Colonic mucosa (tissue), 4 donors: Measurements from ENCODE around the gene NECAB3. TPM values are rescaled to one million over a fixed set of nuclear protein-coding genes. Genes with fewer than 3 reads are reported as not detected.

ENCODE experiments used
- DNase-seq: peaks from one replicate; pipeline ENCODE4 v3.0.0-alpha.2; 2020
- H3K27ac ChIP-seq: fragments of 200-600 bp; one replicate; pipeline ENCODE4 v1.8.0; 2021
- H3K27me3 ChIP-seq: fragments of 200-600 bp; one replicate; pipeline ENCODE4 v1.8.0; 2021
- H3K36me3 ChIP-seq: fragments of 200-600 bp; one replicate; pipeline ENCODE4 v1.8.0; 2021
- H3K4me1 ChIP-seq: fragments of 200-600 bp; one replicate; pipeline ENCODE4 v1.8.0; 2021; ENCODE audit warnings: mild to moderate bottlenecking
- H3K4me3 ChIP-seq: fragments of 200-600 bp; one replicate; pipeline ENCODE4 v1.8.0; 2021
- H3K9ac ChIP-seq, 2 donors: one replicate each; pipeline ENCODE4 v1.7.0; 2013; ENCODE audit warnings: control low read depth in 2 of 2, low read depth in 2 of 2, low read length in 2 of 2
- H3K9me3 ChIP-seq: fragments of 200-600 bp; one replicate; pipeline ENCODE4 v1.8.0; 2021
- intact Hi-C: fragments of 100-400 bp; cut with DNase I; formaldehyde crosslinking; loops from one replicate; pipeline ENCODE4 v1.14.1; 2022
- total RNA-seq, 2 donors: library from RNA; stranded (reverse); fragmentation: NEBNext Ultra II Directional in 1 of 2; extraction: Animal tissue kit (Norgen Biotek cat#: 25700) in 1 of 2; gene quantifications; one replicate each; pipeline ENCODE4 v1.2.1, GENCODE V29; 2021
- TF ChIP-seq, protein P1 (sequence below): fragments of 200-600 bp; IDR thresholded peaks from one replicate; pipeline ENCODE4 v1.8.0; 2022; ENCODE audit warnings: antibody characterized with exemption, mild to moderate bottlenecking
- donor health status: healthy.
- donor health status: DM: no; HTN: no; CAD: no.
- donor health status: DM: no; HTN: no; CAD: no.

NECAB3 gene
- total RNA-seq, 2 donors from 2014 or later, result 30.3 to 61.3 TPM

DNA sequence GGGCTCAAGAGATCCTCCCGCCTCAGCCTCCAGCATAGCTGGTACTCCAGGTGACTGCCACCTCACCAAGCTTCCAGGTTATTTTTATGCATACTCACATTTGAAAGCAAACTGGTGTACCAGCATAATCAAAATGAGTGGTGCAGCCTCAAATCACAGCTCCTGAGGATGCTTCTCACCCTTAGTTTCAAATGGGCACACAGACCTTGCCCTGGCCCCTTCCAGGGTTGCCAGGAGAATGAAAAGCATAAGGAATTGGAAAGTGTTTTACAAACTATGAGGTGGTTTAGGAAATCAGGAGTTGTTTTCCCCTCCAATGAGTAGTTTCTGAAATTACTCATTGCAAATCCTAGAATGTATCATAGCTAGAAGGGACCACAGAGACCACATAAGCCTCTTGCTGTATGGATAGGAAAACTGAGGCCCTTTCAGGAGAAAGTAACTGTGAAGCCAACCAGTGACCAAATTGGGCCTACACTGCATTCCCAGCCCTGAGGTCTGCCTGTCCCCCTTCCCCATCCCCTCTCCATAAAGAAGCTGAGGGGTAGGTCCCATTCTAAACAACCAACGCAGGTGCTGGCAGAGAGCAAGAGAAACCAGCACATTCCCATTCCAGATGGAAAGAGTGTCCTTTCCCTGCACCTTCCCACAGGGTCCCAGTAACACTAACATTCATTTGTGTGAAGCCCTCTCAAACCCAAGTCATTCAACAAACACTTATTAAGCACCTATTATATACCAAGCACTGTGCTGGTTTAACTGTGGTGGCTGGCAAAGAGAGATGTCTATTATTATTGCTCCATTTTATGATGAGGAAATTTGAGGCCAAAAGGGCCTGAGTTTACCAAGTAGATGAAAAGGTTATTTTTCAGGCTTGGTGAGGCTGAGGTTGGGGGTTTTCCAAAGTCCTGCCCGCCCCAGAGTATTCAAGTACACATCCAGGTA, 14.0 kb upstream of the NECAB3 start:
- Histone ChIP-seq H3K9me3 (no peaks in the 10 kb centered on the region), H3K4me1 (peaks cover 13% of the 10 kb centered on the region), H3K27me3 (no peaks in the 10 kb centered on the region), H3K36me3 (no peaks in the 10 kb centered on the region), H3K9ac (no peak overlapping the region), H3K27ac (no peak overlapping the region), H3K4me3 (no peak overlapping the region)
- no peak for DNase-seq
- TF ChIP-seq, protein P1, sequence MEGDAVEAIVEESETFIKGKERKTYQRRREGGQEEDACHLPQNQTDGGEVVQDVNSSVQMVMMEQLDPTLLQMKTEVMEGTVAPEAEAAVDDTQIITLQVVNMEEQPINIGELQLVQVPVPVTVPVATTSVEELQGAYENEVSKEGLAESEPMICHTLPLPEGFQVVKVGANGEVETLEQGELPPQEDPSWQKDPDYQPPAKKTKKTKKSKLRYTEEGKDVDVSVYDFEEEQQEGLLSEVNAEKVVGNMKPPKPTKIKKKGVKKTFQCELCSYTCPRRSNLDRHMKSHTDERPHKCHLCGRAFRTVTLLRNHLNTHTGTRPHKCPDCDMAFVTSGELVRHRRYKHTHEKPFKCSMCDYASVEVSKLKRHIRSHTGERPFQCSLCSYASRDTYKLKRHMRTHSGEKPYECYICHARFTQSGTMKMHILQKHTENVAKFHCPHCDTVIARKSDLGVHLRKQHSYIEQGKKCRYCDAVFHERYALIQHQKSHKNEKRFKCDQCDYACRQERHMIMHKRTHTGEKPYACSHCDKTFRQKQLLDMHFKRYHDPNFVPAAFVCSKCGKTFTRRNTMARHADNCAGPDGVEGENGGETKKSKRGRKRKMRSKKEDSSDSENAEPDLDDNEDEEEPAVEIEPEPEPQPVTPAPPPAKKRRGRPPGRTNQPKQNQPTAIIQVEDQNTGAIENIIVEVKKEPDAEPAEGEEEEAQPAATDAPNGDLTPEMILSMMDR, result no peak
- intact Hi-C loops, result no loop called here

DNA sequence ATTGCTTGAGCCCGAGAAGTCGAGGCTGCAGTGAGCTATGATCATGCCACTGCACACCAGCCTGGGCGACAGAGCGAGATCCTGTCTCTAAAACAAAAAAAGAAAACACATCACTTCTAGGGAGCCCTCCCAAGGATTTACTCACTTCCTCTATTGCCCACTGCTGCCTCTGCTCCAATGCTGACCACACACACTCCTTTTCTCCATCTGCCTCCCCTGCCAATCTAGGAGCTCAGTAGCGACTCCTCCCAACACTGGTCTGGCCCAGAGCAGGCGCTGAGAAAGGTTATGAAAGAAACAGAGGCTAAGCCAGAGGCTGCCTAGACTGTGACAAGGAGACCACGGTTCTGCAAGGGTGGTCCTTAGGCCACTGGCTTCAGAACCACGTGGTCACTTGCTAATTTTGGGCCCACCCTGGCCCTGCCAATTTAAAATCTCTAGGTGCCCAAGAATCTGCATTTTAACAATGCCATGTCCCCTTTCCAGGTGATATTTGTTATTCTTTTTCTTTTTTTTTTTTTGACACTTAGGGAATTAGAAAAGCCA, 13.2 kb upstream of the NECAB3 start:
- H3K27me3 ChIP-seq, result no peaks in the 10 kb centered on the region
- DNase-seq, result no peak
- intact Hi-C loops, result no loop called here
- H3K27ac ChIP-seq, result no peak overlapping the region
- no peak overlapping the region for H3K4me3 ChIP-seq
- peaks cover 13% of the 10 kb centered on the region for H3K4me1 ChIP-seq
- H3K9me3 ChIP-seq, result no peaks in the 10 kb centered on the region
- H3K9ac ChIP-seq, result no peak overlapping the region
- no peaks in the 10 kb centered on the region for H3K36me3 ChIP-seq
- TF ChIP-seq, protein P1, result no peak

DNA sequence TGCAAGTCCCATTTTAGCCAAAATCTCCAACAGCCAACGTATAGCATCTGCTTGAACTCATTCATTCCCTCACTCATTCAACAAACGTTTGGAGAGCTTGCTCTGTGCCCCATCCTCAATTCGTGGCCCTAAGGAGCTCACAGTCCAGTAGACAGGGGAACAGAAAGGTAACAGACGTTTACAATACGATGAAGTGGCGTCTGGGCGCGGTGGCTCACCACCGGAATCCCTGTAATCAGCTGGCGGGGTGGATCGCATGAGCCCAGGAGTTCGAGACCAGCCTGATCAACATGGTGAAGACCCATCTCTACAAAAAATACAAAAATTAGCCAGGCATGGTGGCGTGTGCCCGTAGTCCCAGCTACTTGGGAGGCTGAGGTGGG, 12.7 kb upstream of the NECAB3 start:
- TF ChIP-seq, protein P1, result no peak
- Histone ChIP-seq H3K27me3 (no peaks in the 10 kb centered on the region), H3K9ac (peak overlapping the region in 1 of 2 donors; percentile 28), H3K4me1 (peaks cover 13% of the 10 kb centered on the region), H3K4me3 (peak overlapping the region; percentile 42), H3K9me3 (no peaks in the 10 kb centered on the region), H3K27ac (no peak overlapping the region), H3K36me3 (no peaks in the 10 kb centered on the region)
- intact Hi-C loops, result no loop called here
- no peak for DNase-seq

DNA sequence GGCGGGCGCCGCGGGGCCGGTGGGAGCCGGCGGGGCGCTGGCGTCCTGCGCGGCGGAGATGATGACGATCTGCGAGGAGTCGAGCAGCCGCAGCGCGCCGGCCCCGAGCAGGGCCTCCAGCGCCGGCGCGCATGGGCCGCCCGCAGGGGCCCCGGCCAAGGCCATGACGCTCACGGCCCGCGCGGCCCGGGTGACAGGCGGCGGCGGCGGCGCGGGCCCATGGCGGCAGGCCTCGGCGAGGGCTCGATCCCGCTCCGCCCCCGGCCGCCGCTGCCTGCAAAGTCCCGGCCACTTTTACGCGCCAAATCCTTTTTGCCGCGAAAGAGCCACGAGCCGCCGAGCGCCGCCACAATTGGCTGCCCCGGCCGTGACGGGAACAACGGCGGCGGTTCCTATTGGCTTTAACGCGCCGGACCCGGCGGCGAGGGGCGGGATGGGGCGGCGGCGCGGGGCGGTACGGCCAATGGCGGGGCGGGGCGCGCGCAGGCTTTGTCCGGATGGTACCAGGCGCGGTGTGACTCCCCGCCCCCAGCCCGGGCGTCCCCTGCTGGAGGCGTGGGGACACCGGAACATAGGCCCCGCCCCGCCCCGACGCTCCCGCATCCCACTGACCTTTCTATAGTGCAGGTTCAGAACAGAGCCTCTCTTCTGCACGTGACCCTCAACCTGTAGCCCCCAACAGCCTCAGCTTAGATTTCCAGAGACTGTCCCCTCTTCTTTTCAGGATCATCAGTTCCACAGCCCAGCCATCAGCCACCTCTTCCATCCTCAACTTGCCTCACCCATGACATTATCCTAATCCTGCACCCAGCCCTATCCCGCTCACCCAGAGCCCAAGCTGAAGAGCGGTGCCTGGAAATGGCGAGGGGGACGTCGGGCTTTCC, 12.1 kb upstream of the NECAB3 start, which contains the start of gene E2F1:
E2F1 (minus strand) TSS at position 286 of the 884 bp plus-strand sequence; CDS start at position 165, 121 bp downstream.
- Histone ChIP-seq H3K9me3 (no peaks in the 10 kb centered on the region), H3K4me3 (peak within 1 kb of the TSS; percentile 42), H3K4me1 (peaks cover 13% of the 10 kb centered on the region), H3K9ac (peak within 1 kb of the TSS; percentile 62 to 77), H3K27ac (no peak within 1 kb of the TSS), H3K27me3 (no peaks in the 10 kb centered on the region), H3K36me3 (no peaks in the 10 kb centered on the region)
- peak; percentile 97 for DNase-seq
- intact Hi-C loops, result no loop called here
- TF ChIP-seq, protein P1, result peak; percentile 32
